ENCODE measurements around the gene NUDT6.

NUDT6 gene

DNA sequence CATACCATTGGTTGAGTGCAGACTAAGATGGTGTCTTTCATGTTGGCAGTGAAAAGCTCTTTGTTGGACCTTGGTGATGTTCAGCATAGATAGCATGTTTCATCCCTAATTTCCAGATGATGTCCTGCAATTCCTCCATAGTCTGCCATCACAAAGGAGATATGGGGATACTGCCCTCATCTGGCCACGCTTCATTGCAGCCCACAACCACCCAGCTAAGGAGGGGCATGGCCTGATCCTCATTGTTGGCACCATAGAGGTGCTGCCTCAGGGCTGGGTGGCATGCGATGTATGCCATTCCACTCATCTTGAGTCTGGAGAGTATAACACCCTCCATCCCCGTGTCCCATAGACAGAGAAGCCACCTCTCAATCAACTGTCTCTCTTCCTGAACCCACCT lies 31.5 kb upstream of the NUDT6 start:
- TF ChIP-seq PPARA (CRISPR knock-in tag; IDR thresholded peaks at IDR 0.05; ENCODE audit: borderline replicate concordance) (no peak), TCF4 (CRISPR knock-in tag; IDR thresholded peaks at IDR 0.05; ENCODE audit: borderline replicate concordance) (no peak)
- TF ChIP-seq, protein P1, sequence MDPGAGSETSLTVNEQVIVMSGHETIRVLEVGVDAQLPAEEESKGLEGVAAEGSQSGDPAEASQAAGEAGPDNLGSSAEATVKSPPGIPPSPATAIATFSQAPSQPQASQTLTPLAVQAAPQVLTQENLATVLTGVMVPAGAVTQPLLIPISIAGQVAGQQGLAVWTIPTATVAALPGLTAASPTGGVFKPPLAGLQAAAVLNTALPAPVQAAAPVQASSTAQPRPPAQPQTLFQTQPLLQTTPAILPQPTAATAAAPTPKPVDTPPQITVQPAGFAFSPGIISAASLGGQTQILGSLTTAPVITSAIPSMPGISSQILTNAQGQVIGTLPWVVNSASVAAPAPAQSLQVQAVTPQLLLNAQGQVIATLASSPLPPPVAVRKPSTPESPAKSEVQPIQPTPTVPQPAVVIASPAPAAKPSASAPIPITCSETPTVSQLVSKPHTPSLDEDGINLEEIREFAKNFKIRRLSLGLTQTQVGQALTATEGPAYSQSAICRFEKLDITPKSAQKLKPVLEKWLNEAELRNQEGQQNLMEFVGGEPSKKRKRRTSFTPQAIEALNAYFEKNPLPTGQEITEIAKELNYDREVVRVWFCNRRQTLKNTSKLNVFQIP (CRISPR knock-in tag; IDR thresholded peaks at IDR 0.05; ENCODE audit: borderline replicate concordance, low read depth), result no peak
- ATAC-seq, result no peak

DNA sequence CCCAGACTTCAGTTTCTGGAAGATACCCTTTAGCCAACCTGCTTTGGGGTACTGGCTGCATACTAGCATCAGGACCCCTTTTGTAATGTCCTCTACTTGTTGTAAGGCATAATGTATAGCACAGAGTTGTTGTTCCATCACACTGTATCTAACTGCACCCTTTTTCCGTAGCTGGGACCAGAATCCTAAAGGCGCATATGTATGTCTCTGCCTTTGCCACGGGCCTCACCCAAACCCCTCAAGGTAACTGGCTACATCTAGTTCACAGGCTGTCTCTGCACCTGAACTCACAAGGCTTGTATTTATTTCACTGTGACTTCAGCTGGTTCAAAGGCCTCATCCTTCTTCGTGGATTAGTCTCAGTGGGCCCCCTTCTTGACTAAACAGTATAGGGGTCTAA lies 29.6 kb upstream of the NUDT6 start:
- no peak for ATAC-seq
- TF ChIP-seq BACH2 (CRISPR knock-in tag; IDR thresholded peaks at IDR 0.05; ENCODE audit: borderline replicate concordance), result no peak
- no peak for TF ChIP-seq ESRRG (CRISPR knock-in tag; IDR thresholded peaks at IDR 0.05)
- no peak for TF ChIP-seq ARNTL (CRISPR knock-in tag; IDR thresholded peaks at IDR 0.05; ENCODE audit: borderline replicate concordance, low read depth)
- no peak for TF ChIP-seq ZC3H10 (CRISPR knock-in tag; IDR thresholded peaks at IDR 0.05)
- TF ChIP-seq, protein P1 (CRISPR knock-in tag; IDR thresholded peaks at IDR 0.05; ENCODE audit: borderline replicate concordance, low read depth), result no peak
- TF ChIP-seq, protein P2, sequence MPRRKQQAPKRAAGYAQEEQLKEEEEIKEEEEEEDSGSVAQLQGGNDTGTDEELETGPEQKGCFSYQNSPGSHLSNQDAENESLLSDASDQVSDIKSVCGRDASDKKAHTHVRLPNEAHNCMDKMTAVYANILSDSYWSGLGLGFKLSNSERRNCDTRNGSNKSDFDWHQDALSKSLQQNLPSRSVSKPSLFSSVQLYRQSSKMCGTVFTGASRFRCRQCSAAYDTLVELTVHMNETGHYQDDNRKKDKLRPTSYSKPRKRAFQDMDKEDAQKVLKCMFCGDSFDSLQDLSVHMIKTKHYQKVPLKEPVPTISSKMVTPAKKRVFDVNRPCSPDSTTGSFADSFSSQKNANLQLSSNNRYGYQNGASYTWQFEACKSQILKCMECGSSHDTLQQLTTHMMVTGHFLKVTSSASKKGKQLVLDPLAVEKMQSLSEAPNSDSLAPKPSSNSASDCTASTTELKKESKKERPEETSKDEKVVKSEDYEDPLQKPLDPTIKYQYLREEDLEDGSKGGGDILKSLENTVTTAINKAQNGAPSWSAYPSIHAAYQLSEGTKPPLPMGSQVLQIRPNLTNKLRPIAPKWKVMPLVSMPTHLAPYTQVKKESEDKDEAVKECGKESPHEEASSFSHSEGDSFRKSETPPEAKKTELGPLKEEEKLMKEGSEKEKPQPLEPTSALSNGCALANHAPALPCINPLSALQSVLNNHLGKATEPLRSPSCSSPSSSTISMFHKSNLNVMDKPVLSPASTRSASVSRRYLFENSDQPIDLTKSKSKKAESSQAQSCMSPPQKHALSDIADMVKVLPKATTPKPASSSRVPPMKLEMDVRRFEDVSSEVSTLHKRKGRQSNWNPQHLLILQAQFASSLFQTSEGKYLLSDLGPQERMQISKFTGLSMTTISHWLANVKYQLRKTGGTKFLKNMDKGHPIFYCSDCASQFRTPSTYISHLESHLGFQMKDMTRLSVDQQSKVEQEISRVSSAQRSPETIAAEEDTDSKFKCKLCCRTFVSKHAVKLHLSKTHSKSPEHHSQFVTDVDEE (CRISPR knock-in tag; IDR thresholded peaks at IDR 0.05), result no peak
- no peak for TF ChIP-seq PPARA (CRISPR knock-in tag; IDR thresholded peaks at IDR 0.05; ENCODE audit: borderline replicate concordance)
- TF ChIP-seq ZNF70 (CRISPR knock-in tag; IDR thresholded peaks at IDR 0.05), result no peak
- TF ChIP-seq ZNF8 (CRISPR knock-in tag; IDR thresholded peaks at IDR 0.05), result no peak
- TF ChIP-seq TCF4 (CRISPR knock-in tag; IDR thresholded peaks at IDR 0.05; ENCODE audit: borderline replicate concordance), result no peak
- no peak for TF ChIP-seq SNAI2 (CRISPR knock-in tag; IDR thresholded peaks at IDR 0.05)
- TF ChIP-seq, protein P3, sequence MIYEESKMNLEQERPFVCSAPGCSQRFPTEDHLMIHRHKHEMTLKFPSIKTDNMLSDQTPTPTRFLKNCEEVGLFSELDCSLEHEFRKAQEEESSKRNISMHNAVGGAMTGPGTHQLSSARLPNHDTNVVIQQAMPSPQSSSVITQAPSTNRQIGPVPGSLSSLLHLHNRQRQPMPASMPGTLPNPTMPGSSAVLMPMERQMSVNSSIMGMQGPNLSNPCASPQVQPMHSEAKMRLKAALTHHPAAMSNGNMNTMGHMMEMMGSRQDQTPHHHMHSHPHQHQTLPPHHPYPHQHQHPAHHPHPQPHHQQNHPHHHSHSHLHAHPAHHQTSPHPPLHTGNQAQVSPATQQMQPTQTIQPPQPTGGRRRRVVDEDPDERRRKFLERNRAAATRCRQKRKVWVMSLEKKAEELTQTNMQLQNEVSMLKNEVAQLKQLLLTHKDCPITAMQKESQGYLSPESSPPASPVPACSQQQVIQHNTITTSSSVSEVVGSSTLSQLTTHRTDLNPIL (CRISPR knock-in tag; IDR thresholded peaks at IDR 0.05; ENCODE audit: low read depth), result no peak
- TF ChIP-seq GLIS3 (CRISPR knock-in tag; IDR thresholded peaks at IDR 0.05), result no peak
- TF ChIP-seq RARB (CRISPR knock-in tag; IDR thresholded peaks at IDR 0.05), result no peak
- TF ChIP-seq ZNF565 (CRISPR knock-in tag; conservative IDR thresholded peaks at IDR 0.05; ENCODE audit: low read depth), result no peak
- TF ChIP-seq, protein P4, sequence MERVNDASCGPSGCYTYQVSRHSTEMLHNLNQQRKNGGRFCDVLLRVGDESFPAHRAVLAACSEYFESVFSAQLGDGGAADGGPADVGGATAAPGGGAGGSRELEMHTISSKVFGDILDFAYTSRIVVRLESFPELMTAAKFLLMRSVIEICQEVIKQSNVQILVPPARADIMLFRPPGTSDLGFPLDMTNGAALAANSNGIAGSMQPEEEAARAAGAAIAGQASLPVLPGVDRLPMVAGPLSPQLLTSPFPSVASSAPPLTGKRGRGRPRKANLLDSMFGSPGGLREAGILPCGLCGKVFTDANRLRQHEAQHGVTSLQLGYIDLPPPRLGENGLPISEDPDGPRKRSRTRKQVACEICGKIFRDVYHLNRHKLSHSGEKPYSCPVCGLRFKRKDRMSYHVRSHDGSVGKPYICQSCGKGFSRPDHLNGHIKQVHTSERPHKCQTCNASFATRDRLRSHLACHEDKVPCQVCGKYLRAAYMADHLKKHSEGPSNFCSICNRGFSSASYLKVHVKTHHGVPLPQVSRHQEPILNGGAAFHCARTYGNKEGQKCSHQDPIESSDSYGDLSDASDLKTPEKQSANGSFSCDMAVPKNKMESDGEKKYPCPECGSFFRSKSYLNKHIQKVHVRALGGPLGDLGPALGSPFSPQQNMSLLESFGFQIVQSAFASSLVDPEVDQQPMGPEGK (CRISPR knock-in tag; IDR thresholded peaks at IDR 0.05; ENCODE audit: borderline replicate concordance), result no peak

DNA sequence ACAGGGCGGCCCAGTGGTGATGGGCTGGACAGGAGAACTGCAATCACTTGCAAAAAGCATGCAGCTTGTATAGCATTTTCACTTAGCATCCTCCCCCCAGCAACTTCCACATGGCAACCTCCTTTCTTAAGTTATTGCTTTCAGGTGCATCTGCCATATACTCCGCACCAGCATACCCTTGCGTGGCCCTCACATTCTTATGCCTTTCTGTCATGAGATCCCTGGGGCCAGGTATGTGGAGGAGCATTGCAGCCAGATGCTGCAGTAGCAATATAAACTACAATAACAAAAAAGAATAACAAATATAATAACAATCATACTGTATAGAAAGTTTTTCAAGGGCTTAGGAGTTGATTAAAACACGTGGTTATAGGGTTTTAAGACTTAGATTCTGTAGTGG lies 26.3 kb upstream of the NUDT6 start:
- no peak for ATAC-seq
- TF ChIP-seq, protein P1 (CRISPR knock-in tag; IDR thresholded peaks at IDR 0.05; ENCODE audit: borderline replicate concordance, low read depth), result no peak
- TF ChIP-seq ZC3H10 (CRISPR knock-in tag; IDR thresholded peaks at IDR 0.05) (no peak), RARB (CRISPR knock-in tag; IDR thresholded peaks at IDR 0.05) (no peak)

DNA sequence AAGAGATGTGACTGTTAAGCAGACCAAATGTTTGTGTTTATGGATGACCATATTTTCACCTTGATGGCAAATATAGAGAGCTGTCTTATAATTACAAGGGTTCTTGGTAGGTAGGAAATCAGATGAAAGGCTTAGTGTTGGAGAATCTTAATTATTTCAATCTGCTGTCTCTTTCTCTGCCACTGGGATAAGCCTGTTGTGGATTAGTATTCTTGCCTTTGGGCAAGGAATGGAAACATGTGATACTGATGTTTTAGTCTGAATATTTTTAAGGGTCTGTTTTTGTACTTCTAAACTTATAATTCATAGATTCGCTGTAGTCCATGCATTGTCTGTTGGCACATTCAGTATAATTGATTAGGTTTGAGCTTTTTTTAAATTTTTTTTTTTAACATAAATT lies 23.7 kb upstream of the NUDT6 start:
- no peak for ATAC-seq
- TF ChIP-seq ZNF8 (CRISPR knock-in tag; IDR thresholded peaks at IDR 0.05) (no peak), OSR1 (CRISPR knock-in tag; IDR thresholded peaks at IDR 0.05) (no peak), TOX (CRISPR knock-in tag; IDR thresholded peaks at IDR 0.05; ENCODE audit: borderline replicate concordance) (no peak), ZNF565 (CRISPR knock-in tag; conservative IDR thresholded peaks at IDR 0.05; ENCODE audit: low read depth) (no peak), ESRRG (CRISPR knock-in tag; IDR thresholded peaks at IDR 0.05) (no peak), SNAI2 (CRISPR knock-in tag; IDR thresholded peaks at IDR 0.05) (no peak), TCF4 (CRISPR knock-in tag; IDR thresholded peaks at IDR 0.05; ENCODE audit: borderline replicate concordance) (no peak), ZFP3 (CRISPR knock-in tag; IDR thresholded peaks at IDR 0.05) (no peak), CSDC2 (CRISPR knock-in tag; IDR thresholded peaks at IDR 0.05) (no peak), RARB (CRISPR knock-in tag; IDR thresholded peaks at IDR 0.05) (no peak), BACH2 (CRISPR knock-in tag; IDR thresholded peaks at IDR 0.05; ENCODE audit: borderline replicate concordance) (no peak)
- TF ChIP-seq, protein P1 (CRISPR knock-in tag; IDR thresholded peaks at IDR 0.05; ENCODE audit: borderline replicate concordance, low read depth), result no peak
- TF ChIP-seq, protein P4 (CRISPR knock-in tag; IDR thresholded peaks at IDR 0.05; ENCODE audit: borderline replicate concordance), result no peak

Measured in SK-N-SH treated with all-trans-retinoic acid at 6 μM for 48 hours (cell line).